Epithelial cell of prostate (primary cell): Measurements from ENCODE around the gene CACNG1.

Experiments
- DNase-seq: peaks from one replicate; pipeline ENCODE4 v3.0.0-alpha.2; 2011; ENCODE audit warnings: low read depth, low spot score
- H3K27ac ChIP-seq: fragments of 450-650 bp; 2 replicates; pipeline ENCODE4 v1.5.1; 2017; ENCODE audit warnings: mild to moderate bottlenecking

Gene CACNG1

DNA sequence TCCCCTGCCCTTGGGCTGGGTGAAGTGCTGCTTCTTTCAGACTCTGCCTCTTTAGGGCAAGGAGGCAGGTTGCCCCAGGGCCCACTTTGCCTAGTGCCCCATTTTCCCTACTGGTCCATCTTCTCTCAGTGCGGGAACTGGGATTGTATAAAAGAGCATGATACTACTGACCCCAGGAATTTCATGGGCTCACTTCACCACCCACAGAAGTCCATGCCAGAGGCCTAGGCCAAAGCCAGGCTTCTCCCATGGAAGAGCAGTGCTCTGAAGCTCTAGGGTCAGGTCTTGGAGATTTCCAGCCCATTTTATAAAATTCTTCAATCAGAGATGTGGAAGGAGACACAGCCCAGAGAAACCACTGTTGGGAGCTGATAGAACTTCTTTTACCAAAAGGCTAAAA, 5.7 kb downstream of the CACNG1 start:
- no peak overlapping the region for H3K27ac ChIP-seq
- no peak for DNase-seq

DNA sequence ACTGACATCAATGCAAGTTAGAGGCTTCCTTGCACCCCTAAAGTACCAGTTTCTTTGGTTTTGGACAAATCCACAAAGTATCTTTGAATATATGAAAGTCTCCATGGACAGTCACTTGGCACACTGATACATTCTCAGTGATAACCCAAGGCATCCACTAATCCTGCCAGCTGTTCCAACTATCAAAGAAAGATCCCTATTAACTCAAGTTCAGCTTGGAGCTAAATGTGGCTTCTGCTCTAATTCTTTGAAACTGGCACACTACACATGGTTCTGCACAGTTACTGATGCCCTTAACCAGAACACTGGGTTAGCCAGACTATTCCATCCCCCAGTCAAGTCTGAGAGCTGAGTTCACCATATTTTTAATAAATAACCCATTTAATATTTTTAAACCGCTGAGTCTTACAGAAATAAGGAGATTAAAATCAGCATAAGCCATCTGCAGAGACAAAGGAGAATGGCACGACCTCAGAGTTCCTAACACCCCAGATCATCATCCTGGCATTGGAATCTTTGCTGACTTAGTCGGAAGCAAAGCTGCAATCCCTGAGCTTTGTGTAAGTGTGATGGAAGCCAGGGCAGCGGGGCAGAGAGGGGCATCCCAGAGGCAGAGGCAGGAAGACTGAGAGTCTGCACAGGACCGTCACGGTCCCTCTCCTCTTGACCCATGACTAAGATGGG, 6.3 kb downstream of the CACNG1 start:
- no peak for DNase-seq
- no peak overlapping the region for H3K27ac ChIP-seq

GRCh38 chr17:67051155-67051538, 6.8 kb downstream of the CACNG1 start:
- DNase-seq = no peak
- H3K27ac ChIP-seq = no peak overlapping the region

- no peak for DNase-seq
- no peak overlapping the region for H3K27ac ChIP-seq
Measured at GRCh38 chr17:67051837-67052236, 7.5 kb downstream of the CACNG1 start.

GRCh38 chr17:67052720-67053437, 8.5 kb downstream of the CACNG1 start:
- DNase-seq = no peak

DNA sequence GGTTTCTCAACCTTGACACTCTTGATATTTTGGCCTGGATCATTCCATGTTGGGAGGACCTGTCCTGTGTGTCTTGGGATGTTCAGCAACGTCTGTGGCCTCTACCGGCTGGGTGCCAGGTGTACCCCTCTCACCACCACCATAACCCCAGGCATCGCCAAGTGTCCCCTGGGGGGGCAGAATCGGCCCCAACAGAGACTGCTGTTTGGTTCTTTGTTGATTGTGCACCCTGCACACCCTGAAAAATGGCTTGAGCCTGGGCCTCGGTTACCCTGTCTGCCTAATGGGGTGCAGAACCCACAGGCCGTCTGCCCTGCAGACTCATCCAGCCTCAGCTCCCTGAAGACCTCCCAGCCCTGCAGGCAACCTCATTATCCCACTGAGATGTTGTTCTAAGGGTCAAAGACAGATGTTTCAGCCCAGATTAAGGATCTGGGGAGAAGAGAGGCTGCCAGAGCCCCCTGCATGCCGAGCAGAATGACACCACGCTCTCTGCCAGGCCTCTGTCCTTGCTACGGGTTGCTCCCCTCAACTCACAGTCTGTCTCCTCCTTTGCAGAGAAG, 9.2 kb downstream of the CACNG1 start:
- no peak overlapping the region for H3K27ac ChIP-seq
- DNase-seq = no peak

More at GRCh38 chr17:67052720-67053437, 8.5 kb downstream of the CACNG1 start:
- no peak overlapping the region for H3K27ac ChIP-seq

DNA sequence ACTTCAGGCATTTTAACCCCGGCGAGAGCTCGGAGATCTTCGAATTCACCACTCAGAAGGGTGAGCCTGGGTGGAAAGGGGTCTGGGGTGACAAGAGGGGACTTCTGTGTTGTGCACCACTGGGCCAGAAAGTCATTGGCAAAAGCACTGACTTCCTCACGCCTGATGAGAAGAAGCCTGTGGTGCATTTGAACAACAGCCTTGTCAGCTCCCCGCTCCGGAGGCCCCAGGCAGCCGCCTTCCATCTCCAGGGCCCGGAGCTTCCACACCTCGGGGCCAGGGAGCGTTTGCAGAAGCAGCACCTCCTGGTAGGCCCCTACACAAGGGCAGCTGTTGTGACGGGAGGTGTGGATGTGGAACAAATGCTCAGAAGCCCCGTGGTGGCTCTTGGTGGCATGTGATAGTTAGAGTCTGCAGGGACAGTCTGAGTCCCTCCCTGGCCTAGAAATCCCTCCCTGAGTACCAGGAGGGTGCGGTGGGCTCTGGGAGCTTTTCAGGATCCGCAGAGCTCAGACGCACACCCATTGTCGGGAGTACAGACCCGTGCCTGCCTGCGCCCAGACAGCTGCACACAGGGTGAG, 9.7 kb downstream of the CACNG1 start:
- DNase-seq = no peak
- H3K27ac ChIP-seq = no peak overlapping the region

DNA sequence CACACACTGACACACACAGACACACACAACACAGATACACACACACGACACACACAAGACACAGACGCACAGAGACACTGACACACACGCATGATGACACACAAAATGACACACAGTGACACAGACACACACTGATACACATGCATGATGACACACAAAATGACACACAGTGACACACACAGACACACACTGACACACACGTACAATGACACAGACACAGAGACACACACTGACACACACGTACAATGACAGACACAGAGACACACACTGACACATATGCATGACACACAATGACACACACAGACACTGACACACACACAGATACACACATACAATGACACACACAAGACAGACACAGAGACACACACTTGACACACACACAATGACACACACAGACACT, 10.3 kb downstream of the CACNG1 start:
- no peak overlapping the region for H3K27ac ChIP-seq
- DNase-seq = no peak

DNA sequence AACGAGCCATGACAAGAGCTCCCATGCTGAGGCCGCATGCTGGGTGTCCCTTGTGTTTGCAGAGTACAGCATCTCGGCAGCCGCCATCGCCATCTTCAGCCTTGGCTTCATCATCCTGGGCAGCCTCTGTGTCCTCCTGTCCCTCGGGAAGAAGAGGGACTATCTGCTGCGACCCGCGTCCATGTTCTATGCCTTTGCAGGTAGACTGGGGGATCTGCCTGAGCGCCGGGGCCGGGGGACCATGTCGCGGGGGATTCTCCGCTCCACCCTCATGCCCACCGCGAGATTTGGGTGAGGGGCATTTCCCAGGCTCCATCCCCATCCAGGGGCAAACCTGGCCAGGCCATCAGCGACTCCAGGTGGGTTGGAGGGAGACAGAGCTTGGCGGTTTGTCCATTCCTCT, 10.7 kb downstream of the CACNG1 start:
- DNase-seq = no peak
- H3K27ac ChIP-seq = no peak overlapping the region

DNA sequence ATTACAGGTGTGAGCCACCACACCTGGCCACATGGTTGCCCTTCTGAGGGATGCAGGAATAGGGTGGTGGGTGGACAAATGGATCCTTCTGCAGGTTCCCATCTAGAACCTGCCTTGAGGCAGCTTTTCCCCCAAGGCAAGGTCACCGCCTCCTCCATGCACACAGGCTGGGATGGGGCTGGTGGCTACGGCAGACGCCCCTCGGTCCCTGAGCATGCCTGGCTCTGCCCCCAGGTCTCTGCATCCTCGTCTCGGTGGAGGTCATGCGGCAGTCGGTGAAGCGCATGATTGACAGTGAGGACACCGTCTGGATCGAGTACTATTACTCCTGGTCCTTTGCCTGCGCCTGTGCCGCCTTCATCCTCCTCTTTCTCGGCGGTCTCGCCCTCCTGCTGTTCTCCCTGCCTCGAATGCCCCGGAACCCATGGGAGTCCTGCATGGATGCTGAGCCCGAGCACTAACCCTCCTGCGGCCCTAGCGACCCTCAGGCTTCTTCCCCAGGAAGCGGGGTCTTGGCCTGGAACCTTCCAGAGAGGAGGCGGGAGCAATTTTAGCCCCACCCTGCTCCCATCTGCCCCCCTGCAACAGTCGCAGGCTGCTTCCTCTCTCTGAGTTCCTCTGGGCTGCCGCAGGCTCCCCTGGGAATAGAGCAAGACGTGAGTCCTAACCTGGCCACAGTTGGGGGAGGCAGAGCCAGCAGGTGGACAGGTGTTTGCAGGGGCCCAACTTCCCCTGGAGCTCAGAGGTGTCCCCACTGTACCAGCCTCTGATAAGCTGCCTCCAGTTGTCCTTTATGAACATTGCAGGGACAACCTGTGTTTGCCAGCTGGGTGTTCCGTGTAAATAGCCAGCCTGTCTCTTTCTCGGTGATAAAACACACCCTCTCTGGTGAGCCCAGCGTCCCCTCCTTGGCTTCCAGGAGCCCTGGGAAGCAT, 11.7 kb downstream of the CACNG1 start:
- no peak for DNase-seq
- H3K27ac ChIP-seq = no peak overlapping the region

- H3K27ac ChIP-seq = no peak overlapping the region
- no peak for DNase-seq
Measured at GRCh38 chr17:67056746-67057490, 12.6 kb downstream of the CACNG1 start.

GRCh38 chr17:67058036-67058435, 13.7 kb downstream of the CACNG1 start:
- DNase-seq = no peak
- no peak overlapping the region for H3K27ac ChIP-seq

- H3K27ac ChIP-seq = no peak overlapping the region
- no peak for DNase-seq
Measured at GRCh38 chr17:67059372-67059771, 15.0 kb downstream of the CACNG1 start.

- no peak for DNase-seq
- no peak overlapping the region for H3K27ac ChIP-seq
Measured at GRCh38 chr17:67063141-67063540, 18.8 kb downstream of the CACNG1 start.

GRCh38 chr17:67066717-67067116, 22.4 kb downstream of the CACNG1 start:
- no peak overlapping the region for H3K27ac ChIP-seq
- no peak for DNase-seq

GRCh38 chr17:67067571-67068482, 23.5 kb downstream of the CACNG1 start:
- DNase-seq = no peak
- no peak overlapping the region for H3K27ac ChIP-seq

- DNase-seq = no peak
- no peak overlapping the region for H3K27ac ChIP-seq
Measured at GRCh38 chr17:67068999-67069398, 24.6 kb downstream of the CACNG1 start.

GRCh38 chr17:67069603-67070136, 25.3 kb downstream of the CACNG1 start:
- no peak overlapping the region for H3K27ac ChIP-seq
- no peak for DNase-seq
